ENCODE results near the gene SLIT3.

Gene SLIT3

GRCh38 chr5:168818558-168818957 is 482.4 kb downstream of the SLIT3 start:
- H3K36me3 ChIP-seq (ENCODE audit: control insufficient read depth in 1 of 2, insufficient read depth in 2 of 2, low read length in 2 of 2), result no peaks in the 10 kb centered on the region
- H3K4me3 ChIP-seq (ENCODE audit: low read depth in 1 of 2, low read length in 2 of 2), result no peak overlapping the region
- H3K9me3 ChIP-seq (ENCODE audit: control insufficient read depth in 1 of 2, low read length in 2 of 2), result no peaks in the 10 kb centered on the region
- H3K27ac ChIP-seq (ENCODE audit: low read depth, low read length), result no peak overlapping the region
- H3K4me1 ChIP-seq (ENCODE audit: control insufficient read depth in 1 of 2, insufficient read depth in 2 of 2, low read length in 2 of 2), result no peaks in the 10 kb centered on the region
- no peak overlapping the region for H3K9ac ChIP-seq (ENCODE audit: low read depth in 1 of 2, low read length in 2 of 2)
- peaks cover 0 to 7% of the 10 kb centered on the region in 2 donors for H3K27me3 ChIP-seq (ENCODE audit: control insufficient read depth in 1 of 2, insufficient read depth in 2 of 2, low read length in 2 of 2)

- Histone ChIP-seq H3K4me1 (ENCODE audit: control insufficient read depth in 1 of 2, insufficient read depth in 2 of 2, low read length in 2 of 2) (no peaks in the 10 kb centered on the region), H3K9ac (ENCODE audit: low read depth in 1 of 2, low read length in 2 of 2) (no peak overlapping the region), H3K27ac (ENCODE audit: low read depth, low read length) (no peak overlapping the region), H3K27me3 (ENCODE audit: control insufficient read depth in 1 of 2, insufficient read depth in 2 of 2, low read length in 2 of 2) (peaks cover 0 to 7% of the 10 kb centered on the region in 2 donors), H3K9me3 (ENCODE audit: control insufficient read depth in 1 of 2, low read length in 2 of 2) (no peaks in the 10 kb centered on the region), H3K36me3 (ENCODE audit: control insufficient read depth in 1 of 2, insufficient read depth in 2 of 2, low read length in 2 of 2) (no peaks in the 10 kb centered on the region), H3K4me3 (ENCODE audit: low read depth in 1 of 2, low read length in 2 of 2) (no peak overlapping the region)
Measured at GRCh38 chr5:168817591-168817990, 483.3 kb downstream of the SLIT3 start.

GRCh38 chr5:168816661-168817060 is 484.3 kb downstream of the SLIT3 start:
- no peaks in the 10 kb centered on the region for H3K9me3 ChIP-seq (ENCODE audit: control insufficient read depth in 1 of 2, low read length in 2 of 2)
- H3K4me3 ChIP-seq (ENCODE audit: low read depth in 1 of 2, low read length in 2 of 2), result no peak overlapping the region
- no peaks in the 10 kb centered on the region for H3K36me3 ChIP-seq (ENCODE audit: control insufficient read depth in 1 of 2, insufficient read depth in 2 of 2, low read length in 2 of 2)
- H3K27ac ChIP-seq (ENCODE audit: low read depth, low read length), result no peak overlapping the region
- peaks cover 0 to 7% of the 10 kb centered on the region in 2 donors for H3K27me3 ChIP-seq (ENCODE audit: control insufficient read depth in 1 of 2, insufficient read depth in 2 of 2, low read length in 2 of 2)
- H3K4me1 ChIP-seq (ENCODE audit: control insufficient read depth in 1 of 2, insufficient read depth in 2 of 2, low read length in 2 of 2), result no peaks in the 10 kb centered on the region
- H3K9ac ChIP-seq (ENCODE audit: low read depth in 1 of 2, low read length in 2 of 2), result no peak overlapping the region

GRCh38 chr5:168813184-168813968 is 487.6 kb downstream of the SLIT3 start:
- H3K9ac ChIP-seq (ENCODE audit: low read depth in 1 of 2, low read length in 2 of 2), result no peak overlapping the region
- peaks cover 0 to 7% of the 10 kb centered on the region in 2 donors for H3K27me3 ChIP-seq (ENCODE audit: control insufficient read depth in 1 of 2, insufficient read depth in 2 of 2, low read length in 2 of 2)
- no peak overlapping the region for H3K27ac ChIP-seq (ENCODE audit: low read depth, low read length)
- no peaks in the 10 kb centered on the region for H3K36me3 ChIP-seq (ENCODE audit: control insufficient read depth in 1 of 2, insufficient read depth in 2 of 2, low read length in 2 of 2)
- H3K4me3 ChIP-seq (ENCODE audit: low read depth in 1 of 2, low read length in 2 of 2), result no peak overlapping the region
- H3K4me1 ChIP-seq (ENCODE audit: control insufficient read depth in 1 of 2, insufficient read depth in 2 of 2, low read length in 2 of 2), result no peaks in the 10 kb centered on the region
- H3K9me3 ChIP-seq (ENCODE audit: control insufficient read depth in 1 of 2, low read length in 2 of 2), result no peaks in the 10 kb centered on the region

GRCh38 chr5:168810641-168811040 is 490.3 kb downstream of the SLIT3 start:
- Histone ChIP-seq H3K27ac (ENCODE audit: low read depth, low read length) (no peak overlapping the region), H3K27me3 (ENCODE audit: control insufficient read depth in 1 of 2, insufficient read depth in 2 of 2, low read length in 2 of 2) (no peaks in the 10 kb centered on the region), H3K9ac (ENCODE audit: low read depth in 1 of 2, low read length in 2 of 2) (no peak overlapping the region)

GRCh38 chr5:168809218-168809617 is 491.7 kb downstream of the SLIT3 start:
- Histone ChIP-seq H3K9me3 (ENCODE audit: control insufficient read depth in 1 of 2, low read length in 2 of 2) (no peaks in the 10 kb centered on the region), H3K36me3 (ENCODE audit: control insufficient read depth in 1 of 2, insufficient read depth in 2 of 2, low read length in 2 of 2) (no peaks in the 10 kb centered on the region), H3K4me1 (ENCODE audit: control insufficient read depth in 1 of 2, insufficient read depth in 2 of 2, low read length in 2 of 2) (no peaks in the 10 kb centered on the region), H3K27ac (ENCODE audit: low read depth, low read length) (no peak overlapping the region), H3K9ac (ENCODE audit: low read depth in 1 of 2, low read length in 2 of 2) (no peak overlapping the region), H3K4me3 (ENCODE audit: low read depth in 1 of 2, low read length in 2 of 2) (no peak overlapping the region), H3K27me3 (ENCODE audit: control insufficient read depth in 1 of 2, insufficient read depth in 2 of 2, low read length in 2 of 2) (no peaks in the 10 kb centered on the region)

More at GRCh38 chr5:168810641-168811040, 490.3 kb downstream of the SLIT3 start:
- Histone ChIP-seq H3K36me3 (ENCODE audit: control insufficient read depth in 1 of 2, insufficient read depth in 2 of 2, low read length in 2 of 2) (no peaks in the 10 kb centered on the region), H3K4me3 (ENCODE audit: low read depth in 1 of 2, low read length in 2 of 2) (no peak overlapping the region), H3K4me1 (ENCODE audit: control insufficient read depth in 1 of 2, insufficient read depth in 2 of 2, low read length in 2 of 2) (no peaks in the 10 kb centered on the region), H3K9me3 (ENCODE audit: control insufficient read depth in 1 of 2, low read length in 2 of 2) (no peaks in the 10 kb centered on the region)

GRCh38 chr5:168808051-168808616 is 492.8 kb downstream of the SLIT3 start:
- no peaks in the 10 kb centered on the region for H3K4me1 ChIP-seq (ENCODE audit: control insufficient read depth in 1 of 2, insufficient read depth in 2 of 2, low read length in 2 of 2)
- H3K36me3 ChIP-seq (ENCODE audit: control insufficient read depth in 1 of 2, insufficient read depth in 2 of 2, low read length in 2 of 2), result no peaks in the 10 kb centered on the region
- H3K27me3 ChIP-seq (ENCODE audit: control insufficient read depth in 1 of 2, insufficient read depth in 2 of 2, low read length in 2 of 2), result no peaks in the 10 kb centered on the region
- no peak overlapping the region for H3K27ac ChIP-seq (ENCODE audit: low read depth, low read length)
- H3K4me3 ChIP-seq (ENCODE audit: low read depth in 1 of 2, low read length in 2 of 2), result no peak overlapping the region
- no peak overlapping the region for H3K9ac ChIP-seq (ENCODE audit: low read depth in 1 of 2, low read length in 2 of 2)
- no peaks in the 10 kb centered on the region for H3K9me3 ChIP-seq (ENCODE audit: control insufficient read depth in 1 of 2, low read length in 2 of 2)

- H3K27ac ChIP-seq (ENCODE audit: low read depth, low read length), result no peak overlapping the region
- no peak overlapping the region for H3K9ac ChIP-seq (ENCODE audit: low read depth in 1 of 2, low read length in 2 of 2)
- no peaks in the 10 kb centered on the region for H3K36me3 ChIP-seq (ENCODE audit: control insufficient read depth in 1 of 2, insufficient read depth in 2 of 2, low read length in 2 of 2)
- no peaks in the 10 kb centered on the region for H3K4me1 ChIP-seq (ENCODE audit: control insufficient read depth in 1 of 2, insufficient read depth in 2 of 2, low read length in 2 of 2)
- no peaks in the 10 kb centered on the region for H3K27me3 ChIP-seq (ENCODE audit: control insufficient read depth in 1 of 2, insufficient read depth in 2 of 2, low read length in 2 of 2)
- H3K9me3 ChIP-seq (ENCODE audit: control insufficient read depth in 1 of 2, low read length in 2 of 2), result no peaks in the 10 kb centered on the region
- no peak overlapping the region for H3K4me3 ChIP-seq (ENCODE audit: low read depth in 1 of 2, low read length in 2 of 2)
Measured at GRCh38 chr5:168807287-168807686, 493.7 kb downstream of the SLIT3 start.

GRCh38 chr5:168803541-168803940 is 497.4 kb downstream of the SLIT3 start:
- no peaks in the 10 kb centered on the region for H3K36me3 ChIP-seq (ENCODE audit: control insufficient read depth in 1 of 2, insufficient read depth in 2 of 2, low read length in 2 of 2)
- H3K9ac ChIP-seq (ENCODE audit: low read depth in 1 of 2, low read length in 2 of 2), result no peak overlapping the region
- H3K4me1 ChIP-seq (ENCODE audit: control insufficient read depth in 1 of 2, insufficient read depth in 2 of 2, low read length in 2 of 2), result no peaks in the 10 kb centered on the region
- no peak overlapping the region for H3K4me3 ChIP-seq (ENCODE audit: low read depth in 1 of 2, low read length in 2 of 2)
- H3K27ac ChIP-seq (ENCODE audit: low read depth, low read length), result no peak overlapping the region
- peaks cover 0 to 2% of the 10 kb centered on the region in 2 donors for H3K27me3 ChIP-seq (ENCODE audit: control insufficient read depth in 1 of 2, insufficient read depth in 2 of 2, low read length in 2 of 2)
- H3K9me3 ChIP-seq (ENCODE audit: control insufficient read depth in 1 of 2, low read length in 2 of 2), result no peaks in the 10 kb centered on the region

GRCh38 chr5:168802337-168802736 is 498.6 kb downstream of the SLIT3 start:
- no peaks in the 10 kb centered on the region for H3K4me1 ChIP-seq (ENCODE audit: control insufficient read depth in 1 of 2, insufficient read depth in 2 of 2, low read length in 2 of 2)

More at GRCh38 chr5:168802337-168802736, 498.6 kb downstream of the SLIT3 start:
- Histone ChIP-seq H3K9ac (ENCODE audit: low read depth in 1 of 2, low read length in 2 of 2) (no peak overlapping the region), H3K4me3 (ENCODE audit: low read depth in 1 of 2, low read length in 2 of 2) (no peak overlapping the region), H3K9me3 (ENCODE audit: control insufficient read depth in 1 of 2, low read length in 2 of 2) (no peaks in the 10 kb centered on the region), H3K36me3 (ENCODE audit: control insufficient read depth in 1 of 2, insufficient read depth in 2 of 2, low read length in 2 of 2) (no peaks in the 10 kb centered on the region), H3K27me3 (ENCODE audit: control insufficient read depth in 1 of 2, insufficient read depth in 2 of 2, low read length in 2 of 2) (peaks cover 0 to 2% of the 10 kb centered on the region in 2 donors), H3K27ac (ENCODE audit: low read depth, low read length) (no peak overlapping the region)
